Endothelial cell of umbilical vein (primary cell): ENCODE measurements around the gene CRY2.

ENCODE experiments used
- CTCF ChIP-seq, 2 donors: IDR thresholded peaks; 1 replicate in 1 of 2; 2 replicates in 1 of 2; pipeline ENCODE4 v1.5.1; 2011; ENCODE audit warnings: low read length in 2 of 2, mild to moderate bottlenecking in 2 of 2, moderate library complexity in 2 of 2, control low read depth in 1 of 2, inconsistent platforms in 1 of 2, low read depth in 1 of 2; ENCODE audit not compliant: insufficient read depth in 1 of 2; ENCODE audit errors: extremely low read depth in 1 of 2
- EZH2 ChIP-seq: IDR thresholded peaks from 2 replicates; pipeline ENCODE4 v1.6.1; 2012; ENCODE audit warnings: borderline replicate concordance, low read depth, mild to moderate bottlenecking, moderate library complexity, low read length, inconsistent platforms; ENCODE audit not compliant: severe bottlenecking
- GATA2 ChIP-seq: IDR thresholded peaks from 2 replicates; pipeline ENCODE4 v1.7.0; 2011; ENCODE audit warnings: low read depth, mild to moderate bottlenecking, moderate library complexity, mixed read lengths, low read length; ENCODE audit not compliant: insufficient read length, insufficient read depth
- JUN ChIP-seq: IDR thresholded peaks from 2 replicates; pipeline ENCODE4 v1.6.1; 2011; ENCODE audit warnings: borderline replicate concordance, low read depth; ENCODE audit not compliant: insufficient read length, insufficient read depth
- MAX ChIP-seq: IDR thresholded peaks from 2 replicates; pipeline ENCODE4 v1.6.1; 2011; ENCODE audit not compliant: insufficient read depth, insufficient read length
- MYC ChIP-seq: IDR thresholded peaks from one replicate; pipeline ENCODE4 v1.6.1; 2011; ENCODE audit warnings: mild to moderate bottlenecking, low read depth, low read length
- POLR2A ChIP-seq: IDR thresholded peaks from 2 replicates; pipeline ENCODE4 v1.6.1; 2012; ENCODE audit warnings: low read depth, mild to moderate bottlenecking, control low read depth, low read length
- POLR2AphosphoS5 ChIP-seq: IDR thresholded peaks from 2 replicates; pipeline ENCODE4 v1.6.1; 2012; ENCODE audit warnings: low read depth, mild to moderate bottlenecking, control low read depth, low read length, moderate library complexity; ENCODE audit not compliant: insufficient read depth

DNA sequence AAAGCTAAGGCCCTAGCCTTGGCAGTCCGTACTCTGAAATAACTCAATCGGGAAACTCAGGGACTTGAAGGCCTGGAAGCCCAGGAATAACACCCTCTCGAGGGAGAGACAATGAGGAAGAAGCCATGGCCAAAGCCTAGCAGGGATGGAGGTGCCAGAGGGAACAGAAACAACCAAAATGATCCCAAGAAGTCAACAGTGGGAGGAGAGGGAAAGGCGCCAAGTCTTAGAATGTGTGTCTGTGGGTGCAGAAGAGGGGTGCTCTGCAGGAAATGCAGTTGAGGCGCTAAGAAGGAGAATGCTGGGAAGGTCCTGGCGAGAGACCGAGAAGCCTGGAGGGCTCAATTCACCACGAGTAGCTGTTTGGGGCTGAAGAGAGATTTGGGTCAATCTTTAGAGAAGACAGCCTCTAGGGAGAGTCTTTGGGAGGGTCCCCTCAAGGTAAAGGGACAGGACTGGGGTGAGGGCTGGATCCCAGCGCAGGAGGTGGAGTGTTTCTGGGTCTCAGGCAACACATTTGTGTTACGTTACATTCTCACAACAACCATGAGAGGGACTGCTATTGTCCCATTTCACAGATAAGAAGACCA lies 37.4 kb downstream of the CRY2 start:
- TF ChIP-seq CTCF (IDR thresholded peaks at IDR 0.05; ENCODE audit: extremely low read depth in 1 of 2, insufficient read depth in 1 of 2, low read depth in 1 of 2, low read length in 2 of 2) (no peak), EZH2 (no peak), POLR2AphosphoS5 (no peak), MYC (no peak), JUN (no peak), POLR2A (no peak), MAX (no peak), GATA2 (no peak)
